Lower lobe of right lung (tissue), 2 donors: ENCODE results near the gene IGFBP6. TPM values are rescaled to one million over a fixed set of nuclear protein-coding genes. Genes with fewer than 3 reads are reported as not detected.

Experiments
- ATAC-seq, 2 donors: fragments of 200-7000 bp; cut with Tn5 transposase; one replicate each; pipeline ENCODE4 v1.9.1; 2020 to 2022; ENCODE audit warnings: mild to moderate bottlenecking in 2 of 2, moderate library complexity in 2 of 2
- DNase-seq: peaks from one replicate; pipeline ENCODE4 v3.0.0-alpha.2; 2020
- H3K27ac ChIP-seq: fragments of 200-600 bp; one replicate; pipeline ENCODE4 v1.8.0; 2022
- H3K27me3 ChIP-seq: fragments of 200-600 bp; one replicate; pipeline ENCODE4 v1.8.0; 2022; ENCODE audit warnings: low read depth
- H3K36me3 ChIP-seq: fragments of 200-600 bp; one replicate; pipeline ENCODE4 v1.8.0; 2022; ENCODE audit warnings: mild to moderate bottlenecking
- H3K4me1 ChIP-seq: fragments of 200-600 bp; one replicate; pipeline ENCODE4 v1.8.0; 2022
- H3K4me3 ChIP-seq: fragments of 200-600 bp; one replicate; pipeline ENCODE4 v1.8.0; 2022; ENCODE audit warnings: mild to moderate bottlenecking
- H3K9me3 ChIP-seq: fragments of 200-600 bp; one replicate; pipeline ENCODE4 v1.8.0; 2022
- CTCF ChIP-seq: fragments of 200-600 bp; IDR thresholded peaks from one replicate; pipeline ENCODE4 v1.8.0; 2022; ENCODE audit warnings: antibody characterized with exemption, mild to moderate bottlenecking
- intact Hi-C: fragments of 100-400 bp; cut with DNase I; formaldehyde crosslinking; loops from one replicate; pipeline ENCODE4 v1.11.0; 2022
- total RNA-seq: library from RNA; stranded (reverse); fragmentation: NEBNext Ultra II Directional; extraction: Animal tissue kit (Norgen Biotek cat#: 25700); gene quantifications from one replicate; pipeline ENCODE4 v1.2.1, GENCODE V29; 2021
- donor health status: DM: no; HTN: yes; CAD: no; lungs with severe emphysema.

The IGFBP6 gene
- total RNA-seq, 1 donor from 2014 or later, result 58.5 TPM

- TF ChIP-seq CTCF, result no peak
- H3K27me3 ChIP-seq, result no peaks in the 10 kb centered on the region
- intact Hi-C loops, result no loop called here
- peaks cover 90% of the 10 kb centered on the region for H3K36me3 ChIP-seq
- H3K9me3 ChIP-seq, result no peaks in the 10 kb centered on the region
- H3K27ac ChIP-seq, result peak overlapping the region; percentile 24
- ATAC-seq (no peak), DNase-seq (no peak)
- H3K4me1 ChIP-seq, result peaks cover 50% of the 10 kb centered on the region
- no peak overlapping the region for H3K4me3 ChIP-seq
These were observed 32.6 kb upstream of the IGFBP6 start for GRCh38 chr12:53064613-53065436.

GRCh38 chr12:53065470-53065869 lies 32.0 kb upstream of the IGFBP6 start:
- no peaks in the 10 kb centered on the region for H3K27me3 ChIP-seq
- DNase-seq, result no peak
- H3K36me3 ChIP-seq, result peaks cover 89% of the 10 kb centered on the region
- H3K9me3 ChIP-seq, result no peaks in the 10 kb centered on the region
- intact Hi-C loops, result no loop called here
- H3K27ac ChIP-seq, result no peak overlapping the region
- no peak for ATAC-seq
- peaks cover 50% of the 10 kb centered on the region for H3K4me1 ChIP-seq
- no peak overlapping the region for H3K4me3 ChIP-seq
- no peak for TF ChIP-seq CTCF

GRCh38 chr12:53065975-53066931 lies 31.2 kb upstream of the IGFBP6 start:
- ATAC-seq (peak; percentile 65 to 75), DNase-seq (peak; percentile 83)
- Histone ChIP-seq H3K9me3 (no peaks in the 10 kb centered on the region), H3K36me3 (peaks cover 89% of the 10 kb centered on the region), H3K4me1 (peaks cover 50% of the 10 kb centered on the region), H3K4me3 (no peak overlapping the region), H3K27me3 (no peaks in the 10 kb centered on the region), H3K27ac (peak overlapping the region; percentile 60)
- peak; percentile 89 for TF ChIP-seq CTCF
- intact Hi-C loops, result no loop called here

- no peak overlapping the region for H3K27ac ChIP-seq
- intact Hi-C loops, result no loop called here
These were observed 30.1 kb upstream of the IGFBP6 start for GRCh38 chr12:53067074-53067992.

More at GRCh38 chr12:53067074-53067992, 30.1 kb upstream of the IGFBP6 start:
- Histone ChIP-seq H3K9me3 (no peaks in the 10 kb centered on the region), H3K4me3 (no peak overlapping the region), H3K4me1 (peaks cover 50% of the 10 kb centered on the region), H3K27me3 (no peaks in the 10 kb centered on the region), H3K36me3 (peaks cover 82% of the 10 kb centered on the region)
- no peak for TF ChIP-seq CTCF
- no peak for ATAC-seq
- no peak for DNase-seq
